Ovary (tissue), 9 donors: ENCODE measurements around the gene HEBP1. TPM values are rescaled to one million over a fixed set of nuclear protein-coding genes. Genes with fewer than 3 reads are reported as not detected.

Experiments
- DNase-seq, 5 donors: peaks; one replicate each; pipeline ENCODE4 v3.0.0-alpha.2; 2019 to 2020
- H3K27ac ChIP-seq, 2 donors: fragments of 200-600 bp; one replicate each; pipeline versions ENCODE4 v1.5.1 to v1.8.0; 2019 to 2022
- H3K27me3 ChIP-seq: fragments of 200-600 bp; one replicate; pipeline ENCODE4 v1.8.0; 2022
- H3K36me3 ChIP-seq: fragments of 200-600 bp; sonication (generic); one replicate; pipeline ENCODE4 v1.5.1; 2019
- H3K4me1 ChIP-seq: one replicate; pipeline ENCODE4 v1.8.1; 2013; ENCODE audit warnings: mild to moderate bottlenecking, moderate library complexity; ENCODE audit not compliant: insufficient read depth
- H3K4me3 ChIP-seq: fragments of 200-600 bp; sonication (generic); one replicate; pipeline ENCODE4 v1.5.1; 2017
- H3K9me3 ChIP-seq, 2 donors: fragments of 200-600 bp in 1 of 2; sonication (generic) in 1 of 2; one replicate each; pipeline versions ENCODE4 v1.5.1 to v1.8.1; 2013 to 2019; ENCODE audit warnings: mild to moderate bottlenecking in 1 of 2, moderate library complexity in 1 of 2
- EP300 ChIP-seq: sonication (generic); formaldehyde crosslinking; IDR thresholded peaks from one replicate; pipeline ENCODE4 v1.6.1; 2017; ENCODE audit warnings: antibody characterized with exemption
- POLR2A ChIP-seq: fragments of 450-650 bp; IDR thresholded peaks from one replicate; pipeline ENCODE4 v1.6.1; 2017; ENCODE audit warnings: antibody characterized with exemption, mild to moderate bottlenecking, moderate library complexity
- WGBS, 3 donors: extraction: QIAGEN DNeasy Blood & Tissue Kit in 1 of 3; methylation state at CpG; one replicate each; pipeline versions ENCODE4 v1.1.5 to v1.1.7; 2013 to 2017; 5-methylcytosine and 5-hydroxymethylcytosine counted together
- intact Hi-C, 4 donors: fragments of 100-400 bp; cut with DNase I; formaldehyde crosslinking; loops; one replicate each; pipeline versions ENCODE4 v1.11.0 to v1.15.1; 2022 to 2023
- polyA plus RNA-seq, 2 donors: library from polyadenylated mRNA; stranded (reverse); fragments of 200-250 nt in 1 of 2; fragments of 350-450 nt in 1 of 2; fragmentation: Illumina TruSeq in 1 of 2; extraction: RNeasy Lipid Tissue Mini Kit (QIAGEN cat#74804) in 1 of 2; gene quantifications; one replicate each; pipeline ENCODE4 v1.2.3, GENCODE V29; 2013 to 2014
- total RNA-seq, 7 donors: library from RNA; depleted of rRNA in 2 of 7; stranded (reverse); fragments of >200 nt in 2 of 7; fragmentation: NEBNext Ultra II Directional in 3 of 7; extraction: Animal tissue kit (Norgen Biotek cat#: 25700) in 3 of 7; gene quantifications; one replicate each; pipeline versions ENCODE4 v1.1.0 to v1.2.4, GENCODE V29; 2016 to 2023
- TF ChIP-seq, protein P1 (sequence below), 3 donors: fragments of 450-650 bp in 2 of 3; fragments of 200-600 bp in 1 of 3; IDR thresholded peaks; one replicate each; pipeline versions ENCODE4 v1.5.1 to v1.8.0; 2016 to 2022; ENCODE audit warnings: antibody characterized with exemption in 3 of 3, mild to moderate bottlenecking in 1 of 3
- donor health status: DM: no; HTN: no; CAD: no; lungs with moderate emphysema.
- donor health status: DM: no; HTN: no; CAD: no.
- donor health status: Bipolar disorder and iron deficiency.
- donor health status: DM: yes; HTN: yes; CAD: no.
- donor health status: DM: no; HTN: no; CAD: no.
- donor health status: DM: yes; HTN: yes; CAD: no.

Gene HEBP1
- total and polyA plus RNA-seq, 9 donors, result 31.6 to 150 (median 85.4) TPM

DNA sequence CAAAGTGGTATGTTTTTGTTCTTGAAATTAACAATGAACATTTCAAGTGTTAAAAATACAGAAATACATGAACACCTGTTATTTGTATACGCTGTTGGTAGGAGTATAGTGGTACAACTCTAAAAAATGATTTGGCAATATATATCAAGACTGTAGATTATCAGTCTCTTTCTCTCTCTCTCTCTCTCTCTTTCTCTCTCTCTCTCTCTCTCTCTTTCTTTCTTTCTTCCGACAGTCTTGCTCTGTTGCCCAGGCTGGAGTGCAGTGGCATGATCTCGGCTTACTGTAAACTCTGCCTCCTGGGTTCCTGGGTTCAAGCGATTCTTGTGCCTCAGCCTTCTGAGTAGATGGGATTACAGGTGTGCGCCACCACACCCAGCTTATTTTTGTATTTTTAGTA is 12.6 kb downstream of the HEBP1 start:
- TF ChIP-seq POLR2A (no peak), EP300 (no peak)
- TF ChIP-seq, protein P1, sequence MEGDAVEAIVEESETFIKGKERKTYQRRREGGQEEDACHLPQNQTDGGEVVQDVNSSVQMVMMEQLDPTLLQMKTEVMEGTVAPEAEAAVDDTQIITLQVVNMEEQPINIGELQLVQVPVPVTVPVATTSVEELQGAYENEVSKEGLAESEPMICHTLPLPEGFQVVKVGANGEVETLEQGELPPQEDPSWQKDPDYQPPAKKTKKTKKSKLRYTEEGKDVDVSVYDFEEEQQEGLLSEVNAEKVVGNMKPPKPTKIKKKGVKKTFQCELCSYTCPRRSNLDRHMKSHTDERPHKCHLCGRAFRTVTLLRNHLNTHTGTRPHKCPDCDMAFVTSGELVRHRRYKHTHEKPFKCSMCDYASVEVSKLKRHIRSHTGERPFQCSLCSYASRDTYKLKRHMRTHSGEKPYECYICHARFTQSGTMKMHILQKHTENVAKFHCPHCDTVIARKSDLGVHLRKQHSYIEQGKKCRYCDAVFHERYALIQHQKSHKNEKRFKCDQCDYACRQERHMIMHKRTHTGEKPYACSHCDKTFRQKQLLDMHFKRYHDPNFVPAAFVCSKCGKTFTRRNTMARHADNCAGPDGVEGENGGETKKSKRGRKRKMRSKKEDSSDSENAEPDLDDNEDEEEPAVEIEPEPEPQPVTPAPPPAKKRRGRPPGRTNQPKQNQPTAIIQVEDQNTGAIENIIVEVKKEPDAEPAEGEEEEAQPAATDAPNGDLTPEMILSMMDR (IDR thresholded peaks at IDR 0.05), result no peak
- intact Hi-C loops, result loop anchor here in 1 of 4 donors (10.0 kb wide), 2 partner anchors 73 to 153 kb away; no protein-coding TSS in a partner anchor

DNA sequence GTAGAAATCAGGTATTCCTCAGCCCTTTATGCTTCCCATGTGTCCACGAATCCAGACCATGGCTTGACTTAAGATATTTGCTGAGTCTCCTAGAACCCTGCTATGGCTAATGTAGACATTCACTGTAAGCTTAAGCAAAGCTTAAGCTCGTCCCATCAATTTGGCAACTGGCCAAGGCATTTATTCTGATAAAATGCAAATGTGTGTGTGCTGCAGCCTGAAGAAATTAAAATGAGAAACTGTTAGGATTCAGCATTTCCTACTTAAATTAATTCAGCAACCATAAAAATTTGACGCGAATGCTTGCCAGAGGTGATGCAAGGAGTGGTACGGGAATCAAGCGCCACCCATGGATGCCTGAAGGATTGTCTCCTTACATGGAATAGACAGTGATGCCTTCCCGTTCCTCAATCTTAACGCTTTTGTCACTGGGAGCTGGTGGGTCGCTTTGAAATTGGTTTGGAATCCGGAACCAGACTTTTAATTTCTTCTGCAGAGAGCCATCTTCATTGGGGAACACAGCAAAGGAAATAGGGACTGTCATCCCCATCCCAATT is 13.2 kb downstream of the HEBP1 start:
- intact Hi-C loops, result loop anchor here in 1 of 4 donors (10.0 kb wide), 2 partner anchors 72 to 152 kb away; no protein-coding TSS in a partner anchor

More for the DNA sequence above, 12.6 kb downstream of the HEBP1 start:
- Histone ChIP-seq H3K4me1 (peaks cover under 1% of the 10 kb centered on the region), H3K27ac (no peak overlapping the region), H3K27me3 (no peaks in the 10 kb centered on the region), H3K4me3 (no peak overlapping the region), H3K9me3 (no peaks in the 10 kb centered on the region), H3K36me3 (no peaks in the 10 kb centered on the region)
- no peak for DNase-seq
- 75 to 78% (median 76%) methylated on average over 5 of the region's 5 CpGs for WGBS, 3 donors

DNA sequence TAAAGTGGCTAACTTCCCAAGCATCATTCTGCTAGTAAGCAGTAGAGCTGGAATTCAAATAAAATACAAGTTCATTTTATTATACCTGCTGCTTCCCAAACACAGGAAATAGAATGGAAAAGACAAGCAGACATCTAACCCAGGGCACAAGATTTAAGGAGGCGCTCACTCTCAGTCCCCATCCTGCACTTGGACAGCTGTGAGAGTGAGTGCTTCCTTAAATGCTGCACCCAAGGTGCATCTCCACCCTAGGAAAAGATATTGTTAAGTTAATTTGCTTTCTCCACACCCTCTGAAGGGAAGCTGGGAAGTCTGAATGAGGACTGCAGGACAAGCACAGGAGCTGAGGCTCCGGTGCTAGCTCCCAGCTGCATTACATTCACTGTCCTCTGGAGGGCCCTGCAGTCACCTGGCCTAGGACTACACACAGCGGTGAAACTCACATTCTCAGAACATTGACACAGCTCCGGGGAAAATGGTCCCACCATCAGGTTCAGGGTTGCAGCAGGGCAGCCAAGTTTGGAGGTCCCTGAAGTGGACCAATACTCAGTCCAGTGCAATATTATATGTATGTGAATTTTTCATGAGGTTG is 14.2 kb downstream of the HEBP1 start:
- H3K36me3 ChIP-seq, result no peaks in the 10 kb centered on the region
- 80 to 87% (median 84%) methylated on average over 4 of the region's 4 CpGs for WGBS, 3 donors

More for the DNA sequence above, 13.2 kb downstream of the HEBP1 start:
- no peak overlapping the region for H3K4me3 ChIP-seq
- H3K9me3 ChIP-seq, result no peaks in the 10 kb centered on the region
- no peaks in the 10 kb centered on the region for H3K27me3 ChIP-seq
- no peaks in the 10 kb centered on the region for H3K4me1 ChIP-seq
- WGBS, 3 donors, result 79 to 83% (median 82%) methylated on average over 10 of the region's 10 CpGs
- TF ChIP-seq, protein P1 (IDR thresholded peaks at IDR 0.05), result no peak
- H3K27ac ChIP-seq, result no peak overlapping the region
- H3K36me3 ChIP-seq, result no peaks in the 10 kb centered on the region
- DNase-seq, result no peak

DNA sequence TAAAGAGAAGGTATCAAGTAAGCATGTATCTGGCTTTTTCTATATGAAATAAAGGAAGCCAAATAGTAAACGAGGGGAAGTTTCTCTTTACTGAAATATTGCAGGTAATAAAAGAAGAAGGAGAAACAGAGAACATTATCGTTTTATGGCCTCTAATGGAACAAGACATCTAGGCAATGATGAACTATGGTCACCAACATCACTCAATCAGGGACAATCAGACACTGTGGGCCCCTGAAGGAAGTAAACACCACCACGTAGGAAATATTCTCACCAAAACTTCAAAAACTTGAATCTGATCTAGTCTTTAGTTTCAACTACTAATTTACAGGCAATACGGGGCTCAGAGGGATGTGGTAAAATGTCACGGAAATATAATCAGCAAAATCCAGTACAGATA is 15.9 kb downstream of the HEBP1 start:
- 85 to 89% (median 87%) methylated on average over 5 of the region's 5 CpGs for WGBS, 3 donors
- Histone ChIP-seq H3K36me3 (no peaks in the 10 kb centered on the region), H3K4me3 (no peak overlapping the region), H3K9me3 (no peaks in the 10 kb centered on the region), H3K4me1 (peaks cover 8% of the 10 kb centered on the region), H3K27me3 (no peaks in the 10 kb centered on the region), H3K27ac (no peak overlapping the region)
- intact Hi-C loops, result loop anchor here (5.0 to 10.0 kb wide), 4 partner anchors 67 to 149 kb away; no protein-coding TSS in a partner anchor
- TF ChIP-seq EP300, result no peak
- no peak for DNase-seq

More for the DNA sequence above, 14.2 kb downstream of the HEBP1 start:
- H3K27ac ChIP-seq, result no peak overlapping the region
- H3K27me3 ChIP-seq, result no peaks in the 10 kb centered on the region
- H3K4me3 ChIP-seq, result no peak overlapping the region
- intact Hi-C loops, result loop anchor here in 1 of 4 donors (10.0 kb wide), 2 partner anchors 71 to 151 kb away; no protein-coding TSS in a partner anchor
- H3K4me1 ChIP-seq, result no peaks in the 10 kb centered on the region
- no peak for DNase-seq
- TF ChIP-seq, protein P1 (IDR thresholded peaks at IDR 0.05), result no peak
- TF ChIP-seq POLR2A (no peak), EP300 (no peak)
- H3K9me3 ChIP-seq, result no peaks in the 10 kb centered on the region
